Measurements from ENCODE around the gene CEP63.

The CEP63 gene

GRCh38 chr3:134603480-134603879 is 117.6 kb downstream of the CEP63 start:
- TF ChIP-seq CTCF (IDR thresholded peaks at IDR 0.05; ENCODE audit: extremely low read depth, missing control alignments), result no peak
- DNase-seq (ENCODE audit: low spot score), result no peak

GRCh38 chr3:134603956-134604355 is 118.1 kb downstream of the CEP63 start:
- TF ChIP-seq CTCF (IDR thresholded peaks at IDR 0.05; ENCODE audit: extremely low read depth, missing control alignments), result no peak
- no peak for DNase-seq (ENCODE audit: low spot score)

GRCh38 chr3:134605556-134605955 is 119.7 kb downstream of the CEP63 start:
- no peak for TF ChIP-seq CTCF (IDR thresholded peaks at IDR 0.05; ENCODE audit: extremely low read depth, missing control alignments)
- DNase-seq (ENCODE audit: low spot score), result no peak

- DNase-seq (ENCODE audit: low spot score), result no peak
- TF ChIP-seq CTCF (IDR thresholded peaks at IDR 0.05; ENCODE audit: extremely low read depth, missing control alignments), result no peak
Measured at GRCh38 chr3:134606033-134607025, 120.5 kb downstream of the CEP63 start.

- no peak for DNase-seq (ENCODE audit: low spot score)
- TF ChIP-seq CTCF (IDR thresholded peaks at IDR 0.05; ENCODE audit: extremely low read depth, missing control alignments), result no peak
Measured at GRCh38 chr3:134607054-134608022, 121.5 kb downstream of the CEP63 start.

GRCh38 chr3:134608023-134608770 is 122.3 kb downstream of the CEP63 start:
- DNase-seq (ENCODE audit: low spot score), result no peak
- TF ChIP-seq CTCF (IDR thresholded peaks at IDR 0.05; ENCODE audit: extremely low read depth, missing control alignments), result no peak

Data from GM20000 (cell line).